OCI-LY7 (cell line): ENCODE measurements around the gene TSHZ2. TPM values are rescaled to one million over a fixed set of nuclear protein-coding genes. Genes with fewer than 3 reads are reported as not detected.

Source experiments
- BruUV-seq: library from RNA; stranded (reverse); fragments of 400-500 nt; replicated peaks from 2 replicates; lab custom pipeline; 2021; lab: Mats Ljungman, UMichigan
- CTCF ChIA-PET: fragments of 300-600 bp; sonication (Branson Sonifier 250); formaldehyde crosslinking; loops from one replicate; lab custom pipeline; 2022; ENCODE audit warnings: antibody characterized with exemption; ENCODE audit not compliant: unreplicated experiment; lab: Charles Lee
- POLR2A ChIA-PET: fragments of 300-600 bp; sonication (Branson Sonifier 250); formaldehyde crosslinking; loops from one replicate; lab custom pipeline; 2022; ENCODE audit warnings: antibody characterized with exemption; lab: Charles Lee
- DNase-seq: peaks from one replicate; pipeline ENCODE4 v3.0.0-alpha.2; 2015; ENCODE audit warnings: low spot score
- H2AFZ ChIP-seq: fragments of 200-600 bp; sonication (generic), shearing (Covaris generic); 2 replicates; pipeline ENCODE4 v1.6.1; 2014; ENCODE audit warnings: mild to moderate bottlenecking, antibody characterized with exemption, low read length, moderate library complexity
- H3K27ac ChIP-seq: fragments of 200-600 bp; sonication (generic); 2 replicates; pipeline ENCODE4 v1.5.1; 2014; ENCODE audit warnings: mixed run types, low read depth, mild to moderate bottlenecking, moderate library complexity, low read length, inconsistent platforms; ENCODE audit not compliant: poor library complexity, severe bottlenecking
- H3K36me3 ChIP-seq: fragments of 200-600 bp; sonication (generic); 2 replicates; pipeline ENCODE4 v1.6.1; 2014; ENCODE audit warnings: mild to moderate bottlenecking, antibody characterized with exemption, low read length, moderate library complexity, mixed read lengths; ENCODE audit not compliant: insufficient read depth
- H3K4me1 ChIP-seq: fragments of 200-600 bp; sonication (generic); 2 replicates; pipeline ENCODE4 v1.5.1; 2014; ENCODE audit warnings: mild to moderate bottlenecking, low read length; ENCODE audit not compliant: insufficient read depth, poor library complexity, severe bottlenecking
- H3K4me2 ChIP-seq: fragments of 200-600 bp; sonication (generic); 2 replicates; pipeline ENCODE4 v1.6.1; 2014; ENCODE audit warnings: mild to moderate bottlenecking, low read length
- H3K4me3 ChIP-seq: fragments of 200-600 bp; sonication (generic); 2 replicates; pipeline ENCODE4 v1.5.1; 2014; ENCODE audit warnings: mild to moderate bottlenecking, low read depth, low read length; ENCODE audit not compliant: poor library complexity, severe bottlenecking
- H3K79me2 ChIP-seq: fragments of 200-600 bp; sonication (generic); 2 replicates; pipeline ENCODE4 v1.6.1; 2016; ENCODE audit warnings: low read depth, mild to moderate bottlenecking, low read length, moderate library complexity, mixed read lengths; ENCODE audit not compliant: insufficient read depth
- H3K9me2 ChIP-seq: fragments of 200-600 bp; sonication (generic); 2 replicates; pipeline ENCODE4 v1.6.1; 2016; ENCODE audit warnings: mild to moderate bottlenecking, low read length, mixed read lengths; ENCODE audit not compliant: insufficient read depth
- H3K9me3 ChIP-seq: fragments of 200-600 bp; sonication (generic); 2 replicates; pipeline ENCODE4 v1.6.1; 2014; ENCODE audit warnings: mild to moderate bottlenecking, mixed run types, low read length, mixed read lengths
- H4K20me1 ChIP-seq: fragments of 200-600 bp; sonication (generic); 2 replicates; pipeline ENCODE4 v1.6.1; 2014; ENCODE audit warnings: mild to moderate bottlenecking, antibody characterized with exemption, low read length, moderate library complexity, mixed read lengths; ENCODE audit not compliant: insufficient read depth
- EZH2phosphoT487 ChIP-seq: fragments of 200-600 bp; sonication (generic); IDR thresholded peaks from 2 replicates; pipeline ENCODE4 v1.6.1; 2018; ENCODE audit warnings: low read depth, borderline replicate concordance, mild to moderate bottlenecking, mixed run types, antibody characterized with exemption, low read length, moderate library complexity, mixed read lengths
- intact Hi-C: fragments of 100-400 bp; cut with micrococcal nuclease; formaldehyde crosslinking; loops from one replicate; pipeline ENCODE4 v1.10.0; 2022; ENCODE audit not compliant: unreplicated experiment
- total RNA-seq, 2 experiments: library from RNA; depleted of rRNA in 1 of 2; stranded (reverse); fragments of >200 nt in 1 of 2; shearing (Covaris generic) in 1 of 2; gene quantifications; 2 replicates each; pipeline ENCODE4 v1.2.3, GENCODE V29; 2014 to 2022
- TF ChIP-seq, protein P1 (sequence below): fragments of 200-600 bp; sonication (generic); conservative IDR thresholded peaks from 2 replicates; pipeline ENCODE4 v1.5.1; 2014; ENCODE audit warnings: mild to moderate bottlenecking, antibody characterized with exemption, low read length, moderate library complexity, mixed read lengths

The TSHZ2 gene
- total RNA-seq, 2 experiments from 2014 or later, result not detected

DNA sequence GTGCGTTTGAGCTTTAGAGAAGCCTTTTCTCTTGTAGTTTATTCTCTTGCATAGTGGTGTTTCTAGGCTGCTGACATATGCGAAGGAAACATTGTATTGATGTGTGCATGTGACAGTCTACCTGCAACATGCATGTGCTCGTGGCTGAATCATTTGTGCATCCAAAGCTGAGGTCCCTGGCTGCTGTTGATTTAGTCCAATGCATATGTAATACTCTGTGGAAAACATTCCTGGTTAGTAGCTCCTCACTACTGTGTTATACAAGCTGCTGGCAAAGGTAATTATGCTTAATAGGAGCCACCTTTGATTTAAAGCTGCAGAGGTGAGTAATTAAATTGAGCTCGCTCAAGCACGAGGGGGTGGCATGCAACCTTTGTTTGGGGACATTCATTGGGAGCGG is 24.5 kb downstream of the TSHZ2 start:
- H3K79me2 ChIP-seq, result no peaks in the 10 kb centered on the region
- H3K9me3 ChIP-seq, result no peaks in the 10 kb centered on the region
- no peak overlapping the region for H3K27ac ChIP-seq
- no peaks in the 10 kb centered on the region for H3K36me3 ChIP-seq
- no peak for DNase-seq
- no peaks in the 10 kb centered on the region for H4K20me1 ChIP-seq
- H2AFZ ChIP-seq, result peak overlapping the region; percentile 63; the same call in 1 of the 2 replicates
- ChIA-PET CTCF (interaction anchor here (0.6 kb wide), 1 partner anchor 123 kb away, joined by 3 read pairs; no protein-coding TSS in a partner anchor), POLR2A (interaction anchor here (0.7 kb wide), 1 partner anchor 21 kb away, joined by 3 read pairs; no protein-coding TSS in a partner anchor)
- TF ChIP-seq EZH2phosphoT487, result no peak
- TF ChIP-seq, protein P1, sequence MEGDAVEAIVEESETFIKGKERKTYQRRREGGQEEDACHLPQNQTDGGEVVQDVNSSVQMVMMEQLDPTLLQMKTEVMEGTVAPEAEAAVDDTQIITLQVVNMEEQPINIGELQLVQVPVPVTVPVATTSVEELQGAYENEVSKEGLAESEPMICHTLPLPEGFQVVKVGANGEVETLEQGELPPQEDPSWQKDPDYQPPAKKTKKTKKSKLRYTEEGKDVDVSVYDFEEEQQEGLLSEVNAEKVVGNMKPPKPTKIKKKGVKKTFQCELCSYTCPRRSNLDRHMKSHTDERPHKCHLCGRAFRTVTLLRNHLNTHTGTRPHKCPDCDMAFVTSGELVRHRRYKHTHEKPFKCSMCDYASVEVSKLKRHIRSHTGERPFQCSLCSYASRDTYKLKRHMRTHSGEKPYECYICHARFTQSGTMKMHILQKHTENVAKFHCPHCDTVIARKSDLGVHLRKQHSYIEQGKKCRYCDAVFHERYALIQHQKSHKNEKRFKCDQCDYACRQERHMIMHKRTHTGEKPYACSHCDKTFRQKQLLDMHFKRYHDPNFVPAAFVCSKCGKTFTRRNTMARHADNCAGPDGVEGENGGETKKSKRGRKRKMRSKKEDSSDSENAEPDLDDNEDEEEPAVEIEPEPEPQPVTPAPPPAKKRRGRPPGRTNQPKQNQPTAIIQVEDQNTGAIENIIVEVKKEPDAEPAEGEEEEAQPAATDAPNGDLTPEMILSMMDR, result no peak
- H3K4me1 ChIP-seq, result peaks cover 57% of the 10 kb centered on the region
- no peaks in the 10 kb centered on the region for H3K9me2 ChIP-seq
- no peak overlapping the region for H3K4me3 ChIP-seq
- peak overlapping the region; percentile 13; the same call in 1 of the 2 replicates for H3K4me2 ChIP-seq
- intact Hi-C loops, result no loop called here
- no TSS peak for BruUV-seq

DNA sequence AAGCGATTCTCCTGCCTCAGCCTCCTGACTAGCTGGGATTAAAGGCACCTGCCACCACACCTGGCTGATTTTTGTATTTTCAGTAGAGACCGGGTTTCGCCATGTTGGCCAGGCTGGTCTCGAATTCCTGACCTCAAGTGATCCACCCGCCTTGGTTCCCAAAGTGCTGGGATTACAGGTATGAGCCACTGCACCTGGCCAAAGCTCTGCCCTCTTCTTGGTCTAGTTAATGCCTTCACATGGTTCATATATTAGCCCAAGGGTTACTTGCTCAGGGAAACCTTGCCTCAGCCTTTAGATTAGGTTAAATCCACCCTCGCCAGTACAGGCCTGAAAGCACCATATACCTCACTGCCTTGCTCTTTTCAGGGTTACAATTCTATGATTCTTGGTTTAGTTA is 26.1 kb downstream of the TSHZ2 start:
- BruUV-seq, result no TSS peak

DNA sequence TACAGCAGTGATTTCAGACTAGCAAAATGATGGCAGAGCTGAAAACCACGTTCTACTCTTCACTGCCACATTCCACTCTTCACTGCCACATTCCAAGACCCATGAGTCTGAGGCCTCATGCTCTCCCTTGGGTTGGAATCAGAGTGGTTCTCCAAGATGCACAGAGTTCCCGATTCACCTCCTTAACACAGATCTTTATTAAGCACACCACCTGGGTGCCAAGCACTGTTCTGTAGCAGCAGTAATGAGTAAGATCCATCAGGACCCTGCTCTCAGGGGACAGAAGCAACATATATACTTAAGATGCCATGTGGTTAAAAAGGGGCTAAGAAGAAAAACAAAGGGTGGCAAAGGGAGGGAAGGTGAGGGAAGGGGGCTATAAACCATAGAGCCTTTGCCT is 26.9 kb downstream of the TSHZ2 start:
- peak overlapping the region; percentile 94; the same call in 1 of the 2 replicates for H3K4me2 ChIP-seq
- H3K27ac ChIP-seq, result peak overlapping the region; percentile 100
- ChIA-PET CTCF (interaction anchor here (1.0 kb wide), 1 partner anchor 35 kb away, joined by 3 read pairs; no protein-coding TSS in a partner anchor), POLR2A (interaction anchor here (0.7 to 3.6 kb wide), 6 partner anchors 9 to 234 kb away, joined by 3 to 21 read pairs (median 5); no protein-coding TSS in a partner anchor)
- H4K20me1 ChIP-seq, result no peaks in the 10 kb centered on the region
- BruUV-seq, result no TSS peak
- H3K9me2 ChIP-seq, result no peaks in the 10 kb centered on the region
- no peak overlapping the region for H3K4me3 ChIP-seq
- H3K9me3 ChIP-seq, result no peaks in the 10 kb centered on the region
- TF ChIP-seq, protein P1, result no peak
- no peak for TF ChIP-seq EZH2phosphoT487
- H3K36me3 ChIP-seq, result no peaks in the 10 kb centered on the region
- H3K79me2 ChIP-seq, result no peaks in the 10 kb centered on the region
- no peak for DNase-seq
- H2AFZ ChIP-seq, result peak overlapping the region; percentile 38; the same call in 1 of the 2 replicates
- intact Hi-C loops, result no loop called here
- H3K4me1 ChIP-seq, result peaks cover 81% of the 10 kb centered on the region

More for the DNA sequence above, 26.1 kb downstream of the TSHZ2 start:
- no peaks in the 10 kb centered on the region for H3K79me2 ChIP-seq
- peaks cover 73% of the 10 kb centered on the region for H3K4me1 ChIP-seq
- no peaks in the 10 kb centered on the region for H4K20me1 ChIP-seq
- H3K36me3 ChIP-seq, result no peaks in the 10 kb centered on the region
- no peak overlapping the region for H3K4me3 ChIP-seq
- POLR2A ChIA-PET, result no interaction called here
- H2AFZ ChIP-seq, result no peak overlapping the region
- no peak overlapping the region for H3K27ac ChIP-seq
- H3K4me2 ChIP-seq, result no peak overlapping the region
- no peak for DNase-seq
- TF ChIP-seq EZH2phosphoT487, result no peak
- TF ChIP-seq, protein P1, result no peak
- no peaks in the 10 kb centered on the region for H3K9me2 ChIP-seq
- CTCF ChIA-PET, result no interaction called here
- intact Hi-C loops, result no loop called here
- no peaks in the 10 kb centered on the region for H3K9me3 ChIP-seq
